HPDE6-E6E7 (cell line): ENCODE data around the gene UPF3A.
"Not testable (repeated sequence)": the region's sequence is repeated elsewhere in the genome, so short reads cannot be mapped to it uniquely, and the experiment has no call there.

ENCODE experiments used
- DNase-seq: peaks from one replicate; pipeline ENCODE4 v3.0.0; 2011; ENCODE audit warnings: missing footprints; ENCODE audit errors: extremely low spot score

Gene UPF3A

GRCh38 chr13:114334305-114335053 lies 53.1 kb downstream of the UPF3A start:
- no peak for DNase-seq

- not testable (repeated sequence) for DNase-seq
Measured at GRCh38 chr13:114336457-114336856, 55.1 kb downstream of the UPF3A start.

DNA sequence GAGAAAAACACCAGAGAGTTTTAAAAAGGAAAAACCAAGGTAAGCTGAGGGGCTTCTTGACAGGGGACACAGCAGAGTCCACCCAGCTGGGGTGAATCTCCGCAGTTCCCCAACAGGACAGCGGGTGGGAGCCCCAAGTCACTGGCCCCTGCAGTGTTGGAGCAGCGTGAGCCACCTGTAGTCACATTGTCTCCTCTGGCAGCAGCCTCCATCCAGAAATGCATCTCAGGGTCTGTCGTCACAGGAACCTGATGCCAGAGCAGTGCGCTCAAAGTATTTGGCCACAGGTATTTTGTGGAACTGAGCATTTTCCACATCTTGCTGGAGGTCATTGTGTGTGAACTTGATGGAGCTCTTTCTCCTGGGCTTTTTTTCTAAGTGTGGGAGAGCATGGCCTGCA lies 57.6 kb downstream of the UPF3A start:
- no peak for DNase-seq

DNA sequence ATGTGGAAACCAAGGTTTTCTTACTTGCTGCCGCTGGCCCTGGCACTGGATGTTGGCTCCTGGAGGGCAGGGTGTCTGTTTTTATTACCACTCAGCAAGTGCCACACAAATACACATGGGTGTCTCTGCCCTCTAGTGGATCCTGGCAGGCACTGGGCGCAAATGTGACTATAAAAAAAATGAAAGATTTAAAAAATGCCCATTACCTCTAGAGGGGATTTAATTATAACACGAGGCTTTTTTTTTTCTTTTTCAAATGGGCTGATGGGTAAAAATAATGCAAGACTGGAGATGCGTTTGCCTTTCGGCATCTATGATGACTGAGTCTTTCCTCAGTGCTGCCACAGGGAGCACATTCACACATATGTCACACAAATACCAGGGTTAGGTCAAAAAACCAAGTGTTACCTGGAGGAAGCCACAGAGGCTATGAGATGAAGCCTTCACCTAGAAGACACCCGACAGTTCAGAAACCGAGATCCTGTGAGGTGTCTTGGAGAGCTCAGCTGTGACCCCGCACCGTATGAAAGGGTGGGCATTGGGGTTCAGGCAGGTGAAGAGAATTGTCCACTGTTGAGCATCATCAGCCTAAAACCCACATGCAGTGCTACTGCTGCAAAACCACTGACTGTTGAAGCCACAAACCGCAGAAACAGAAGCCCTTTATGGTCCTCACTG lies 58.6 kb downstream of the UPF3A start:
- peak; percentile 38 for DNase-seq

DNA sequence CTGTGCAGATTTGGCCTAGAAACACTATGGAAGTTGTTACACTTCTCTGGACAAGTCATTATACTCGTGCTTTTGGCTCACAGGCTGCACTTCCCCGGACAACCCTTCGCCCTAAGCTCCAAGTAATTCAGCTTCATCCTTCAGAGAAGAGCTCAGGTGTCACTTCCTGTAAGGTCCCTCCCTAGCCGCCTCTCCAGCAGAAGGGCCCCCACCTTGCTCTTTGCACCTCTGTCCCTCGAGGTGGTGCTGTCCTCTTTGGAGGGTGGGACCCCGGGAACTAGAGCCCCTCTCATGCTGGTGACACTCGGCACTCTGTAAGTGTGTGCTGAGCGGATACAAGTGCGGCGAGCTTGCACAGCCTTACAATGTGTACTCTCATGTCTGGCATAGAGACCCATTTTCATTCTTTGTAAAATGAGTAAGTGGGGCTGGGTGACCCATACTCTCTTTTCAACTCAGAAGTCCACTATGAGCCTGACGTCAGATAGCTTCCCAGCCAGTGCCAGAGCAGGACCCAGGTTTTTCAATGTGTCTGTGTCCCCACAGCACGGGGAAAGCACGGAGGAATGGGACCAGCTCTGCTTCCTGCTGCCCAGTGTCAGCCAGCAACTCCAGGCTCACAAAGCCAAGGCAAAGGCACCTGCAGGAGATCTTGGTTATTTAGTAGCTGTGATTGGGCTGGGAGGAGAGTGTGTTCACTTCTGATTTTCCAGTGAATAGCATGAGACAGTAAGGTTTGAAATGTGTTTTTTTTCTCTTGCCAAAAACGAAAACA lies 59.8 kb downstream of the UPF3A start:
- no peak for DNase-seq

- not testable (repeated sequence) for DNase-seq
Measured at GRCh38 chr13:114347256-114347655, 65.9 kb downstream of the UPF3A start.

DNA sequence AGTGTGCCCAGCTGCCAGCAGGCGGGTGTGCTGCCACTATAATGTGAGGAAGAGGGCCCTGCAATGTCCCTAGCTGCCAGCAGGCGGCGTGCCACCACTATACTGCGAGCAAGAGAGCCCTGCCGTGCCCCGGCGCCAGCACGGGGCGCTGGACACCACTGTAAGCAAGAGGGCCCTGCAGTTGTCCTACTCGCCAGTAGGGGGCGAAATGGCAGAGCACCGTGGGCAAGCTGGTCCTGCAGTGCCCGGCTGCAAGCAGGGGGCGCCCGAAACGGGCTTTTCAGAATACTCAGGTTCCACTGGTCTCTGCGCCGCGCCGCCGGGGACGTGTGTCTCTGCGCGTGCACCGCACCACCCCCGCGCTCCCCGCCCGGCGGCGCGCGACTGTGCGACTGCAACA lies 71.4 kb downstream of the UPF3A start:
- not testable (repeated sequence) for DNase-seq

GRCh38 chr13:114353382-114353781 lies 72.0 kb downstream of the UPF3A start:
- DNase-seq = not testable (repeated sequence)
